ACC112 (cell line): Measurements from ENCODE around the gene ANKRD11.
A peak's percentile ranks its signal among the peaks of the same experiment; 100 is the strongest.

Experiments used
- H2AFZ ChIP-seq: fragments of 200-600 bp; sonication (generic); one replicate; pipeline ENCODE4 v1.6.0; 2017; ENCODE audit warnings: antibody characterized with exemption, low read length; ENCODE audit not compliant: unreplicated experiment
- H3K27ac ChIP-seq: fragments of 200-600 bp; sonication (generic); 2 replicates; pipeline ENCODE4 v1.5.1; 2014; ENCODE audit warnings: low read depth, mild to moderate bottlenecking, antibody characterized with exemption, low read length, moderate library complexity
- H3K27me3 ChIP-seq: fragments of 200-600 bp; sonication (generic); 2 replicates; pipeline ENCODE4 v1.6.1; 2014; ENCODE audit warnings: mild to moderate bottlenecking, antibody characterized with exemption, low read length, moderate library complexity, mixed read lengths; ENCODE audit not compliant: insufficient read depth
- H3K36me3 ChIP-seq: fragments of 200-600 bp; sonication (generic); 2 replicates; pipeline ENCODE4 v1.6.1; 2016; ENCODE audit warnings: mild to moderate bottlenecking, antibody characterized with exemption, low read length, moderate library complexity, mixed read lengths; ENCODE audit not compliant: insufficient read depth
- H3K4me1 ChIP-seq: fragments of 200-600 bp; sonication (generic); one replicate; pipeline ENCODE4 v1.6.1; 2016; ENCODE audit warnings: low read length, mixed read lengths; ENCODE audit not compliant: insufficient read depth, unreplicated experiment, control insufficient read depth
- H3K4me3 ChIP-seq: fragments of 200-600 bp; sonication (generic); 2 replicates; pipeline ENCODE4 v1.5.1; 2014; ENCODE audit warnings: mild to moderate bottlenecking, low read depth, low read length
- H3K79me2 ChIP-seq: fragments of 200-600 bp; sonication (generic); one replicate; pipeline ENCODE4 v1.6.0; 2016; ENCODE audit warnings: low read length; ENCODE audit not compliant: control insufficient read depth, unreplicated experiment, insufficient read depth

The ANKRD11 gene

DNA sequence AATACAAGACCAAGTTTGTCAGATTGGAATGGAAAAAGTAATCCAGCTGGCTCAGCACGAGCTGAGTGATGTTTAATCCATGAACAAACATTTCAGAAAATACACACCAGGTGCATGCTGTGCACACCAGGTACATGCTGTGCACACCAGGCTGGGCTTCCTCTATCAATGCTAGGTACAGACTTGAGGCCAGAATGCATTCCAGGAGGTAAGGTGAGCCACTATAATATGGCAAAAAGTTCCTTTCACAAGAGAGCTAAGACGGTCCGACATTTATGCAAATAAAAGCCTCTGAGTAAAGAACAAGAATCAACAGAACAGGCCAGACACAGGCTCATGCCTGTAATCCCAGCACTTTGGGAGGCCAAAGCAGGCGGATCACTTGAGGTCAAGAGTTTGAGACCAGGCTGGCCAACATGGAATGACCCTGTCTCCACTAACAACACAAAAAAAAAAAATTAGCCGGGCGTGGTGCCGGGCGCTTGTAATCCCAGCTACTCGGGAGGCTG is 144.7 kb downstream of the ANKRD11 start:
- Histone ChIP-seq H3K4me3 (no peak overlapping the region), H3K79me2 (peaks cover 99% of the 10 kb centered on the region), H3K27me3 (no peaks in the 10 kb centered on the region), H2AFZ (no peak overlapping the region), H3K36me3 (peaks cover 4% of the 10 kb centered on the region; the same call in 1 of the 2 replicates), H3K4me1 (peaks cover 26% of the 10 kb centered on the region), H3K27ac (no peak overlapping the region)

DNA sequence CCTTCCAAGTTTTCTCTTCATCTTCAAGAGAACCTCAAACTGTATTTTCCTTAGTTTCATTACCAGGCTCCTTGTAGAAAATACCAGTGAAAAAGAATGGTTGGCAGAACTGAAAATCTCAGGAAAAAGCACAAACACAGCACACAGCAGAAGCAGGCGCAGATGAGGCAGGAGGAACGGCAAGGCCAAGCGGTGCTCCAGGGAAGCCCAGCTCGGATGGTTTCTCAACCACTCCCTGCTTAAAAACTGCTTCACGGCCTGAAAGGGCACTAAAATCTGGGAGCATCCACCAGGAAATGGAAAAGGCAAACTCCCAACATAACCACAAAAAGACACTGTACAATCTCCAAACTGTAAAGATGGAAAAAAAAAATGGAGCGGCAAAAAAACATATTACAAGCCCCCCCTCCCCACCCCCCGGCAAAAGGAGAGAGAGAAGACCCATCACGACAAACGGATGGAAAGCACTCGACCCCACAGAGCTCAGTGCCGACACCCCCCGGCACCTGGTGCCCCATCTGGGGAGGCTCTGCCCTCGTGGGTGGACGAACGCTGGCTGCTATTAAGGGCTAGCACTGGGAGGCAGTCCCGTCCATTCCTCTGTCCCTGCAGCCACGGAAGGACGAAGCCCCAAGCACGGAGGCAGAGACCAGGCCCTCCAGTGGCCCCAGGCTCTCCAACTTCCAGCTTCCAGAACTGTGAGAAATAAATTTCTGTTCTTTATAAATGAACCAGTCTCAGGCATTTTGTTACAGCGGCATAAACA is 145.3 kb downstream of the ANKRD11 start:
- H3K79me2 ChIP-seq, result peaks cover 98% of the 10 kb centered on the region
- H2AFZ ChIP-seq, result no peak overlapping the region
- peaks cover 26% of the 10 kb centered on the region for H3K4me1 ChIP-seq
- no peaks in the 10 kb centered on the region for H3K27me3 ChIP-seq
- H3K36me3 ChIP-seq, result no peaks in the 10 kb centered on the region
- H3K27ac ChIP-seq, result no peak overlapping the region
- H3K4me3 ChIP-seq, result no peak overlapping the region

DNA sequence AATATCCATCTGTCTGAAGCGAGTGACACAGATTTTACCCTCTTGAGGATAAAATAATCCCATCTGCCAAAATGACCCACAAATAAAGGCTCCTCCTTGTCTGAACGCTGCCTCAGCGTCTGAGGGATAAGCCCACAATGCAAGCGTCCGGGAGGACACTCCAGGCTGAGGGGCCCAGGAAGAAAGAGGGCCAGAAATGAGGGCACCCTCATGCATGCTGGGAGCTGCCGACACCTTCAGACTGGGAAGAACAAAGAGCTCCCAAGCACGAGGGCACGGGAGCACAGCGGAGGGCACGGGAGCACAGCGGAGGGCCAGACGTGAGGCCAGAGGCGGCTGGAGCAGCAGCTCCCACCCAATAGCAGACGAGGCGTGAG is 145.9 kb downstream of the ANKRD11 start:
- Histone ChIP-seq H3K4me1 (peaks cover 26% of the 10 kb centered on the region), H2AFZ (no peak overlapping the region), H3K36me3 (no peaks in the 10 kb centered on the region), H3K27ac (no peak overlapping the region), H3K4me3 (no peak overlapping the region), H3K79me2 (peaks cover 98% of the 10 kb centered on the region), H3K27me3 (no peaks in the 10 kb centered on the region)

DNA sequence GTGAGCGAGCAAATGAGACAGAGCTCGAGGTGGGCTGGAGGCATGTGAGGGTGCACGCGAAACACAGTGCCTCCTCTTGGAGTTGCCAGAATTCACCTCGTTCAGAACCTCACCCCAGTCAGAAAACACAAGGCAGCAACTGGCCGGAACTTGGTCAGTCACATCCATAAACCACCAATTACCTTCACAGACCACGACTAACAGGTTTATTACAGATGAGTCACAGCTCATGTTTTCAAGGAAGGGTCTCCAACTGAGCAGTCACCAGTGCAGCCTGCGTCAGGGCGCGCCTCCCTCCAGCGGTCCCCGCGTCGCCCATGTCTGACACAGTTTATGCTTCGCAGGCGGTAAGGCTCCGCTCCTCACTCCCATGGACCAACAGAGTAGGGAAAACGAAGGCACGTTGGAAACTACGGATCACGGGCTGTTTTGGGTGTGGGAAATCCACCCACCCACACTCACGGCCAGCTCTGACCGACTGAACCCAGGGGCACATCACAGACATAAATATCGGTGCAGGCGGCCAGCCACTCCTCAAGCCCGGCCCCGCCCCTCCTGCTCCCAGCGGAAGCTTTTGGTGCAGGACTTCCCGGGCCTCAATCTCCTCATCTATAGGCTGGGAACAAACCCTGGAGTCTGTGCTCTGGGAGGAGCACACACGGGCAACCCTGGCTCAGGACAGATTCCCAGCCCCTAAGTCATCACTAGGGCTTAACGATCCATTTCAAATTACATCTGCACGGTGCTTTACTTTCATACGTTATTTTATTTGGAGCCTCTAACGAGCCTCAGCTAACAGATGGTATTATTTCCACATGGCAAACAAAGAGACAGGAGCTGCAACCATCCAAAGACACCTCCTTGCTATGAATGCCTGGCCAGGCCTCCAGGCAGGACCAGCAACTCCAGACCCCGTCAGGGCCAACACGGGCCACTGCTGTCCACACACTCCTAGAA is 146.6 kb downstream of the ANKRD11 start:
- no peaks in the 10 kb centered on the region for H3K36me3 ChIP-seq
- peaks cover 30% of the 10 kb centered on the region for H3K4me1 ChIP-seq
- H3K4me3 ChIP-seq, result no peak overlapping the region

DNA sequence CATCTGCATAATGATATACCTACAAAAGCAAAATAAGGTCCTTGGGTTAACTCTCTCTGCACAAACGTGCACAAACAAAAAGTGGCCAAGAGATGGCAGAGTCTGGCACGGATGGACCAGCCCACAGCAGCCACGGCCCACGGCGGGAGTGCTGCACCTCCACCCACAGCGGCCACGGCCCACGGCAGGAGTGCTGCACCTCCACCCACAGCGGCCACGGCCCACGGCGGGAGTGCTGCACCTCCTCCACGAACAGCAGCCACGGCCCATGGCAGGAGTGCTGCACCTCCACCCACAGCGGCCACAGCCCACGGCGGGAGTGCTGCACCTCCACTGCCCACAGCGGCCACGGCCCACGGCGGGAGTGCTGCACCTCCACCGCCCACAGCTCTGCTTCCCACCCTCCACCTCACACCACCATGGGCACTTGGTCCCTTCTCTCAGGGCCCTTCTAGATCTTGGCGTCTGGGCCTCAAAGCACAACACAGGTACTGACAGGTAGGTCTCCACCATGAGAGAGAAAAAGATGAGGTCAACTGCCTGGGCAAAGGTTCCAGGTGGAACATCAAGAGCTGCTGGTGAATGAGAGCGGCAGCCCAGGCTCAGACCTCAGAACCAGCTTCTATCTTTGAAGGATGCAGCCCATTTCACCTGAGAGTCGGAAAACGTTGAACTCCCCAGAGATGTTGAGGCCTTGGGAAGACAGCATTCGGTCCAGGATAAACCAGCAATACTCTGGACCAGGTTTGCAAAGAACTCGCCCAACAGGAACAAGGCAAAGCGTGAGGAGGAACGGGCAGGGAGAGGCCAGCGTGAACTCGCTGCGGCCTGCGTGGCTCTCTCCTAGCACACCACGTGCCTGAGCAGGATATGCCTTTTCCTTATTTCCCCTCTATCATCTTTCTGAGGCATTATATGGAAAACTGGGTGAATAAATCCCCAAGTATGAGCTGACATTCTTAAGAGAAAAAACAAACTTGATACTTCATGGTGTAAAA is 148.4 kb downstream of the ANKRD11 start:
- Histone ChIP-seq H3K4me3 (no peak overlapping the region), H2AFZ (no peak overlapping the region), H3K36me3 (no peaks in the 10 kb centered on the region), H3K27me3 (no peaks in the 10 kb centered on the region), H3K4me1 (peaks cover 31% of the 10 kb centered on the region), H3K27ac (no peak overlapping the region), H3K79me2 (peaks cover 95% of the 10 kb centered on the region)

More for the DNA sequence above, 146.6 kb downstream of the ANKRD11 start:
- no peaks in the 10 kb centered on the region for H3K27me3 ChIP-seq
- peaks cover 97% of the 10 kb centered on the region for H3K79me2 ChIP-seq
- H2AFZ ChIP-seq, result no peak overlapping the region
- no peak overlapping the region for H3K27ac ChIP-seq

DNA sequence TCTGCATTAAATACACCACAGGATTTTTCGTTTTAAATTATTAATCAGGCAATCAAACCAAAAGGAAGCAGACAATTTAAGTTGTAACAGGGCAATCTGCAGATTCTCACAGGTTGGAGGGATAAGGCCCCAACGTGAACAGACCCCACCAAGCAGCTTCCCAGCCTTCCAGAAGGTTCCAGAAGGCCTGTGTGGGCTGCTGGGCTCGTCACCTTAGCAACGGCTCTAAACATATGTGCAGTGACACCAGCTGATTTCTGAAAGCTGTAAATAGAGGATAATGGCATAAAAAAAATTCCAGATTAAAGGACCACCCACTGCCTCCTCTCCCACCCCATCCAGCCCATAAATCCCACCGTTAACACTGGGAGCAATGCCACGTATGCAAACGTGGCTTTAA is 149.1 kb downstream of the ANKRD11 start:
- peaks cover 95% of the 10 kb centered on the region for H3K79me2 ChIP-seq
- no peaks in the 10 kb centered on the region for H3K27me3 ChIP-seq
- no peak overlapping the region for H3K4me3 ChIP-seq
- no peak overlapping the region for H3K27ac ChIP-seq
- H3K36me3 ChIP-seq, result no peaks in the 10 kb centered on the region
- peaks cover 29% of the 10 kb centered on the region for H3K4me1 ChIP-seq
- no peak overlapping the region for H2AFZ ChIP-seq

DNA sequence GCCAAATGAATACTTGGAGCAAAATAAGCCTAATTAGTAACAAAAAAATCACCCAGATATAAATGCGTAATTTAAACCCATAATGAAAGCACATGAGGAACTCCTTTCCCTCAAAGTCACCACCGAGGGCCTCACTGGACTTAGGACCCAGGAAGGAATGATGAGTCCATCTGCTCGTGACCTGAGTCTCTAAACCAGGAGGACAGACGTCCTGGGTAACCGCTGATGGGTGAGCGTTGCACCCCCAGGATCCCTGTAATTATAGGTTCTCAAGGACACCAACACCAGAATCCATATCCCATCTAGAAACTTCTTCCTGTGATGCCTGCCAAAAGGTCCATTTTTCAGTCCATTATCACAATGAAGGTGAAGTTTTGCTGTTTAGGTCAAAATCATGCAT is 151.5 kb downstream of the ANKRD11 start:
- Histone ChIP-seq H3K36me3 (no peaks in the 10 kb centered on the region), H3K27me3 (no peaks in the 10 kb centered on the region), H3K4me3 (no peak overlapping the region), H3K4me1 (peaks cover 34% of the 10 kb centered on the region), H3K79me2 (peaks cover 93% of the 10 kb centered on the region), H3K27ac (0 out of 2 replicates have a peak overlapping the region, but pooled peaks have one; percentile 16), H2AFZ (no peak overlapping the region)

DNA sequence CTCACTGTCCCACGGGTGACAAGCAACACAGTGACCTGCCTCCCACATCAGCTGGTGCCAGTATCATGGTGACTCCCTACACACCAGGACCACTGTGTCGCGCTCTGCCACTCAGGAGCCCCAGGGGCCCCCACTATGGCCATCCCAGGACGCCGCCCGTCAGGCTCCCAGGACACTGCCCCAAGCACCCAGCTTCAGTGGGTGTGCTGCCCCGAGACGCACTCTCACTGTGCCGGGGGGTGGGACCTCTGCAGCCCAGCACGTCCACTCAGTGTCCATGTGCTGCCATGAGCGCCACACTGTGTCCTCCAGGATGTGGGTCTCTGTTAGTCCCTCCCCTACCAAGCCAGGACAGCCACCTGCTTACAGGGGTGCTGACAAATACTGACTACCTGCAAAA is 152.4 kb downstream of the ANKRD11 start:
- Histone ChIP-seq H3K4me1 (peaks cover 33% of the 10 kb centered on the region), H2AFZ (no peak overlapping the region), H3K4me3 (no peak overlapping the region), H3K36me3 (no peaks in the 10 kb centered on the region), H3K27ac (no peak overlapping the region), H3K27me3 (no peaks in the 10 kb centered on the region), H3K79me2 (peaks cover 91% of the 10 kb centered on the region)

DNA sequence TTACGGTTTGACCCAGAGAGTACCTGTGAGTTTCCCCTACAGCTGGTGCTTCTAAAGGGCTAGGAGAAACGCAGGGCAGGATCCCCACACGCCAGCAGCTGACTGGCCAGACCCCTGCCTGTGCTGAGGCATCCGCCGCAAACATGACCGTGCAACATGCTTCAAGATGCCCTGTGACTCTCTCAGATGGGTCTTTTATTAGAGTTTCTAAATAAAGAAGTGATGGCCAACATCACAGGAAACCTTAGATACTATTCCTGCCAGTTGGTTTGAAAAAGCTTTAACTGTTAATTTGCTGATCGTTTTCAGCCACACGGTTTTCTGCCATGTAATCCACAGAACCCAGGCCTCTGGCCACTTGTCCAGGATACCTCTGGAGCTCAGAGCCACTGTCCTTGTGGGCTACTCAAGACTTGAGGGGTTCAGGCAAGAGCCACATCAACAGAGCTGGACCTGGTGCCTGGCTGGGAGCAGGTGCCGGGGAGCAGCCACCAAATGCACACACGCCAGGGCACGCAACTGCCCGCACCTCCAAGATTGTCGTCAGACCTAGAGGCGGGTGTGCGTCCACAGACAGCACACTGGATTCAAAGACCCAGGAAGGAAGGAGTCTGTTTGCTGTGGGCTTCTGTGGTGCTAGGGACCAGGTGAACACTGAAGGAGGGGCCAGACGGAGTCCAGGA is 154.4 kb downstream of the ANKRD11 start:
- no peaks in the 10 kb centered on the region for H3K27me3 ChIP-seq
- no peak overlapping the region for H3K4me3 ChIP-seq
- peaks cover 41% of the 10 kb centered on the region for H3K4me1 ChIP-seq
- no peak overlapping the region for H2AFZ ChIP-seq
- H3K79me2 ChIP-seq, result peaks cover 90% of the 10 kb centered on the region
- no peaks in the 10 kb centered on the region for H3K36me3 ChIP-seq
- peak overlapping the region; percentile 14 for H3K27ac ChIP-seq
